OCI-M1 (cell line): ENCODE data around the gene MT1F.
"Not testable (repeated sequence)": the region's sequence is repeated elsewhere in the genome, so short reads cannot be mapped to it uniquely, and the experiment has no call there.

Source experiments
- DNase-seq: peaks from one replicate; lab custom pipeline; 2025; lab: John Stamatoyannopoulos, UW

MT1F gene

GRCh38 chr16:56645311-56645710 lies 12.4 kb upstream of the MT1F start:
- no peak for DNase-seq

DNA sequence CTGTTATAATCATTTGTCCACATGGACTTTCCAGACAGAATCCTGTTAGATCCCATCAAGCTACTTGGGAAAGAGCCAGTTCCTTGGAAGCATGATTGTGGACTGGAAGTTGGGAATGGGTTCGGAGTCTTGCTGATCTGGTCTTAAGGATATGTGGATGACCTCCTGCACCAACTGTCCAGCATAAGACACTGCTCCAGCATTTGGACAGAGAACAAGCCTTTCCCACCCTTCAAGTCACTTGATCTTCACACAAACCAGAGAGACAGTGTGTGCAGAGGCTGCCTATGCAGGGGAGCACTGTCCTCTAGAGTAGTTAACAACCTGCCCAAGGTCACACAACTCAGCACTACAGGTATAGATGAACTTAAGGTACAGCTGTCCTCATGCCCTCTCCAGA lies 11.9 kb upstream of the MT1F start:
- DNase-seq = no peak

- no peak for DNase-seq
Observed at GRCh38 chr16:56647641-56648431, 9.9 kb upstream of the MT1F start.

DNA sequence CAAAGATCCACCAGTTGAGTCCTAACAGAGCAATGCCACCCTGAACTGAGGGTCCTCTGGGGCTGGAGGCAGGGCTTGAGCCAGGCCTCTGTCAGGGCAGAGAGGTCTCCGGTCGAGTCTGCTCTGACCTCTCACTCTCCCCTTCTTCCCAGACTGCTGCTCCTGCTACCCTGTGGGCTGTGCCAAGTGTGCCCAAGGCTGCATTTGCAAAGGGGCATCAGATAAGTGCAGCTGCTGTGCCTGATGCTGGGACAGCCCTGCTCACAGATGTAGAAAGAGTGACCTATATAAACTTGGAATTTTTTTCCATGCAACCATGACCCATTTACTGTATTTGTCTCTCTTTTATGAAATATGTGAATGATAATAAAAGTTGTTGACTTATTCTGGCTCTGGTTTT lies 8.5 kb upstream of the MT1F start:
- no peak for DNase-seq

GRCh38 chr16:56649820-56650219 lies 7.9 kb upstream of the MT1F start:
- no peak for DNase-seq

GRCh38 chr16:56651586-56651985 lies 6.2 kb upstream of the MT1F start, which contains the start of gene MT1B:
TSS of gene MT1B (plus strand) at chr16:56651886. CDS start at chr16:56651954, 68 bp downstream.
- no peak for DNase-seq

- no peak for DNase-seq
Observed at GRCh38 chr16:56652600-56652999, 5.2 kb upstream of the MT1F start.

- no peak for DNase-seq
Observed at GRCh38 chr16:56653218-56653617, 4.5 kb upstream of the MT1F start.

- no peak for DNase-seq
Observed at GRCh38 chr16:56658327-56658875, 642 bp downstream of the MT1F start.

DNA sequence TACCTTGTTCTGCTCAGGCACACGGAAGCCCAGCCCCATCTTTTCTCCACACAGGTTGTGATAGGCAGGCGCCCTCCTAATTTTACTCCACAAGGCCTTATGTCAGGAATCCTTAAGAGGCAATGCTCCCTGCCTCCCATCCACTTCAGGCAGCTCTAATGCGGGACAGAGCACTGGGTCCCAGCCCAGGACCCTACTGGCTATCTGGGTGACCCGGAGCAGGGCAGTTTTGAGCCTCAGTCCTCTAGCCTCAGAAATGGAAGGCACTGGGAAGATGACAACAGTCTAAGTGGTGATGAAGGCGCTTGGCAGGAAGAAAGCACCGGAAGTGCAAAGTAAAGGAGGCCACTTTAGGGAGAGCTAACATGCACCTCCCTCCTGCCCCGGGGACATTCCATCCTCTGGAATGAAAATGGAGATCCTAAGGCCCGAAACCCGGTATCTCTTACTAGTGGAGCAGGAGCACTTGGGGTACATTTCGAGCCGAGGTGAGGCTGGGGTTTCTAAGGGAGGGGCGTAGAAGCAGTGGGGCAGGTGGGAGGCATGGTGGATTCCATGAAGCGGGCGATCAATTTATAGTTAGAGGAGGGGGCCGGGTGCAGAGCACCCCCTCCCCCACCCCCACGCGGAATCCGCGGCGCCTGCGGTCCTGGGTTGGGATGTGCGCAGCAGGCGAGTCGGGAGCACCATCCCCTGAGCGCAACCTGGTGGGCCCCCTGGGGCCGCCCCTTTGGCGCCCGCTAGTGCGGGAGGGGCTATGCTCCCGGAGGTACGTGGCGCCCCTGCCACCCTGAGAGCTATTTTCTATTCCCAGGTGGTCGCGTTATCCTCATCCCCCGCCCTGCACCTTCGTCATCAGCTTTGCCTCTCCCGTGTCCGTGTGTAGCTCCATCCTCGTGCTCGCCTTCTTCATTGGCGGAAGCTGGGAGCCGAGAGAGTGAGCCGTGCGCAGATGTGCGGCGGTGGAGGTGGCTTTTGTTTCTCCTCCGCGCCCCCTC lies 4.9 kb downstream of the MT1F start:
- no peak for DNase-seq

DNA sequence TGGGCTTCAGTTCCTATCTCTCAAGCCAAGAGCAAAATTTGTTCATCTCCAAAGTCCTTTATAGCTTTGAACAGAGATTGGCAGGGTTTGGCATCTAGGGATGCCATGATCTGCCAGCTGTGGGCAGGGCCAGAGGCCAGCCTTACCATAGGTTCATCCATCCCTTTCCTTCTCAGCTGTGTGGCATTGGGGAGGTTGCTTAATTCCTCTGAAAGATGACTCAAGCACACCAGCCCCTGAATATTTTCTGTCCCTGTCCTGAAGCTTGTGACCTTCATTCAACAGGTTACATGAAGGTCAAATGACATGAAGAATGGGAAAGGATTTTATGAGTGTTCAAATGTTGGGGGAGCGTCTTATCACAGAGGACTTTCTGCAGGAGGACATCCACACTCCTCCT lies 6.7 kb downstream of the MT1F start:
- no peak for DNase-seq

GRCh38 chr16:56665286-56666261 lies 7.8 kb downstream of the MT1F start:
- DNase-seq = not testable (repeated sequence)

DNA sequence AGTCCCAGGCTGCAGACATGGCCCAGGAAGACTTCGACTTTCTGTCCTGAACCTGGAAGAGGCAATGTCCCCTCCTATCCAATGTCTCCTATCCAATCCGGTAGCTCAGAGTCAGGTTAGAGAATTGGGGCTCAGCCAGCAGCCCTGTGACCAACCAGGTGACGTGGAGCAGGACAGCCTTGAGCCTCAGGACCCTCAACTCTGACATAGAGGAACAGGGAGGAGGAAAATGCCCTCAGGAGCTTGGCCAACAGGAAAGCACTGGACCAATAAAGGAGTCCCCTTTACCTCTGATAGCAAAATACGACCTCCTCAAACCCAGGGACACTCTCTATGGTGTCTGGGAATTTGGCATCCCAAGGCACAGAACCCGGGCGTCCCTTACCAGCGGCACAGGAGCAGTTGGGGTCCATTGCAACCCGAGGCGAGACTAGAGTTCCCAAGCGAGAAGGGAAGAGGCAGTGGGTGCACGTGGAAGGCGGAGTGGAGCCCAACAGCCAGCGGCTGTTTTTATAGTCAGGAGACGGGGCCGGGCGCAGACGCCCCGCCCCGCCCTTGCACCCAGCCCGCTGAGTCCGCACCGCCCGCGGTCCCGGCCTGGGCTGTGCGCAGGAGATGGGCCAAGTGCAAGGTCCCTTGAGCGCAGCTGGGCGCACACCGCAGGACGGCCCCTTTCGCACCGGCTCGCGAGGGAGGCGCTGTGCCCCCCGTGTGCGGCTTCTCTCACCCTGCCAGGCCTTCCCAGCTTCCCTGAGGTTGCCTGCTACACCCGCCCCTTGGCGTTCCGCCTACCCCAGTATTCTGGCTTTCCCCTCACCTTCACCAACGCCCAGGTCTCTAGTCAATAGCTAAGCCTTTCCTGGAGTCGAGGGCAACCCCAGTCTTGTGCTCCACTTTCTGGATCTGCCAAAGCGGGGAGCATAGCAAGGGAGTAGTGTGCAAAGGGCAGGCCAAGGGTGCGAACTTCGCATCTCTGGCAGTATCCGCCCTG lies 10.1 kb downstream of the MT1F start, which contains the start of gene MT1G:
TSS of gene MT1G (minus strand) at position 485 of the 991 bp plus-strand sequence. CDS start at position 413, 72 bp downstream.
- DNase-seq = no peak

- no peak for DNase-seq
Observed at GRCh38 chr16:56669005-56669839, 11.5 kb downstream of the MT1F start, which contains the start of gene MT1H. TSS of gene MT1H (plus strand) at chr16:56669814. CDS start at chr16:56669885, 71 bp downstream.

DNA sequence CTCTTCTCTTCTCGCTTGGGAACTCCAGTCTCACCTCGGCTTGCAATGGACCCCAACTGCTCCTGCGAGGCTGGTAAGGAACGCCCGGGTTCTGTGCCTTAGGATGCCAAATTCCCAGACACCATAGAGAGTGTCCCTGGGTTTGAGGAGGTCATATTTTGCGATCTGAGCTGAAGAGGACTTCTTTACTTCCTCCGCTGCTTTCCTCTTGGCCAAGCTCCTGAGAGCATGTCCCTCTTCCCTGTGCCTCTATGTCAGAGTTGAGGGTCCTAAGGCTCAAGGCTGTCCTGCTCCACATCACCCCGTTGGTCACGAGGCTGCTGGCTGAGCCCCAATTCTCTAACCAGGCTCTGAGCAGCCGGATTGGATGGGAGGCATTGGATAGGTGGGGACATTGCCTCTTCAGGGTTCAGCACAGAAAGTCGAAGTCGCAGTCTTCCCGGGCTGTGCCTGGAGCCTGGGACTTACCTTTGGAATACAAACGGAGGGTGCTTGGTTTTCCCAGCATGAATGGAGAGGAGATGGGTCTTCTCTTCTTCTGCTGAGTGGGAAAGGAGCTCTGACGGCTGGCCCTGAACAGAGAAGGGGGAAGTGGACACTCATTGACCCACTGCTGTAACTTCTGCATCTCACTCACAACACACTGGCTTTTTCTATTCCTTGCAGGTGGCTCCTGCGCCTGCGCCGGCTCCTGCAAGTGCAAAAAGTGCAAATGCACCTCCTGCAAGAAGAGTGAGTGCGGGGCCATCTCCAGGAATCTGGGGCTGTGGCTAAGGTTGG lies 12.3 kb downstream of the MT1F start:
- no peak for DNase-seq

DNA sequence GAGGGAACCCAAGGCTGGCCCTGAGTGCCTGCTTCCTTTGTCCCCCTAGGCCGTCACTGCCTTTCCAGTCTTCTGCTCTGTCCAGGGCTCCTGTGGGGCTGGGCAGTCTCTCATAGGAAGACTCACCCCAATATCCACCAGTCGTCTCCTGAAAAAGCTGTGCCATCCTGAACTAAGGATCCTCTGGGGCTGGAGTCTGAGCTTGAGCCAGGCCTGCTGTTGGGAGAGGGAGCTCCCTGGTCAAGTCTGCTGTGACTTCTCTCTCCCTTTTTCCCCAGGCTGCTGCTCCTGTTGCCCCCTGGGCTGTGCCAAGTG lies 12.8 kb downstream of the MT1F start:
- DNase-seq = no peak

GRCh38 chr16:56671691-56672090 lies 13.9 kb downstream of the MT1F start:
- not testable (repeated sequence) for DNase-seq

GRCh38 chr16:56672171-56672570 lies 14.4 kb downstream of the MT1F start:
- not testable (repeated sequence) for DNase-seq
